H9 (cell line): ENCODE data around the gene KCNIP4. TPM values are rescaled to one million over a fixed set of nuclear protein-coding genes. Genes with fewer than 3 reads are reported as not detected.

Experiments used
- DNase-seq: peaks from one replicate; pipeline ENCODE4 v3.0.0-alpha.2; 2017
- H2AFZ ChIP-seq: one replicate; pipeline ENCODE4 v1.6.1; 2013; ENCODE audit warnings: mild to moderate bottlenecking, low read length, control low read depth, moderate library complexity
- H2AK5ac ChIP-seq: 2 replicates; pipeline ENCODE4 v1.6.1; 2013; ENCODE audit warnings: low read length, control low read depth, mixed read lengths; ENCODE audit not compliant: insufficient read length
- H2BK120ac ChIP-seq: one replicate; pipeline ENCODE4 v1.6.1; 2013; ENCODE audit warnings: low read depth, mild to moderate bottlenecking, low read length, control low read depth, inconsistent platforms; ENCODE audit not compliant: poor library complexity, severe bottlenecking
- H2BK12ac ChIP-seq: 2 replicates; pipeline ENCODE4 v1.6.1; 2013; ENCODE audit warnings: low read length, control low read depth, mixed read lengths, low read depth; ENCODE audit not compliant: insufficient read length
- H2BK15ac ChIP-seq: 2 replicates; pipeline ENCODE4 v1.6.1; 2013; ENCODE audit warnings: low read depth, low read length, control low read depth
- H2BK20ac ChIP-seq: one replicate; pipeline ENCODE4 v1.6.1; 2013; ENCODE audit warnings: low read depth, mild to moderate bottlenecking, low read length, control low read depth, inconsistent platforms; ENCODE audit not compliant: poor library complexity, severe bottlenecking
- H2BK5ac ChIP-seq: 2 replicates; pipeline ENCODE4 v1.6.1; 2013; ENCODE audit warnings: low read length, control low read depth, mixed read lengths; ENCODE audit not compliant: insufficient read length
- H3K14ac ChIP-seq: 2 replicates; pipeline ENCODE4 v1.6.1; 2013; ENCODE audit warnings: low read length, control low read depth; ENCODE audit not compliant: insufficient read depth
- H3K18ac ChIP-seq: 2 replicates; pipeline ENCODE4 v1.6.1; 2013; ENCODE audit warnings: low read depth, mild to moderate bottlenecking, mixed read lengths, low read length, control low read depth; ENCODE audit not compliant: insufficient read length
- H3K23ac ChIP-seq: 2 replicates; pipeline ENCODE4 v1.6.1; 2013; ENCODE audit warnings: low read length, control low read depth, mixed read lengths, low read depth; ENCODE audit not compliant: insufficient read length
- H3K23me2 ChIP-seq: 2 replicates; pipeline ENCODE4 v1.6.1; 2013; ENCODE audit warnings: low read depth, mild to moderate bottlenecking, mixed read lengths, low read length, control low read depth; ENCODE audit not compliant: insufficient read length, poor library complexity, severe bottlenecking
- H3K27ac ChIP-seq: 2 replicates; pipeline ENCODE4 v1.5.1; 2013; ENCODE audit warnings: low read length, control low read depth, mixed read lengths, low read depth; ENCODE audit not compliant: insufficient read length
- H3K27me3 ChIP-seq: 2 replicates; pipeline ENCODE4 v1.6.1; 2013; ENCODE audit warnings: low read length, control low read depth, inconsistent platforms; ENCODE audit not compliant: insufficient read depth
- H3K4ac ChIP-seq: 2 replicates; pipeline ENCODE4 v1.6.1; 2013; ENCODE audit warnings: low read depth, mild to moderate bottlenecking, control low read depth, inconsistent platforms, low read length, moderate library complexity
- H3K4me1 ChIP-seq: 2 replicates; pipeline ENCODE4 v1.6.1; 2013; ENCODE audit warnings: low read length, control low read depth, inconsistent platforms; ENCODE audit not compliant: insufficient read depth
- H3K4me2 ChIP-seq: 2 replicates; pipeline ENCODE4 v1.6.1; 2013; ENCODE audit warnings: low read length, control low read depth, mixed read lengths; ENCODE audit not compliant: insufficient read length, insufficient read depth
- H3K56ac ChIP-seq: 2 replicates; pipeline ENCODE4 v1.6.1; 2013; ENCODE audit warnings: low read depth, mild to moderate bottlenecking, mixed read lengths, low read length, control low read depth; ENCODE audit not compliant: insufficient read length
- H3K79me1 ChIP-seq: 2 replicates; pipeline ENCODE4 v1.6.1; 2013; ENCODE audit warnings: low read depth, mild to moderate bottlenecking, moderate library complexity, low read length, control low read depth, inconsistent platforms; ENCODE audit not compliant: insufficient read depth, poor library complexity, severe bottlenecking
- H3K79me2 ChIP-seq: 2 replicates; pipeline ENCODE4 v1.6.1; 2013; ENCODE audit warnings: low read length, control low read depth, inconsistent platforms; ENCODE audit not compliant: insufficient read depth
- H3K9ac ChIP-seq: 2 replicates; pipeline ENCODE4 v1.6.1; 2013; ENCODE audit warnings: low read length, control low read depth, mixed read lengths; ENCODE audit not compliant: insufficient read length; ENCODE audit errors: extremely low read depth
- H3K9me3 ChIP-seq: one replicate; pipeline ENCODE4 v1.6.1; 2013; ENCODE audit warnings: low read depth, low read length, inconsistent platforms; ENCODE audit not compliant: control insufficient read depth
- H3T11ph ChIP-seq: one replicate; pipeline ENCODE4 v1.6.1; 2013; ENCODE audit warnings: mild to moderate bottlenecking, low read length, control low read depth, inconsistent platforms
- H4K20me1 ChIP-seq: one replicate; pipeline ENCODE4 v1.6.1; 2013; ENCODE audit not compliant: control insufficient read depth, insufficient read length, insufficient read depth
- H4K5ac ChIP-seq: 2 replicates; pipeline ENCODE4 v1.6.1; 2013; ENCODE audit warnings: low read depth, mild to moderate bottlenecking, mixed read lengths, low read length, control low read depth; ENCODE audit not compliant: insufficient read length
- H4K8ac ChIP-seq: replicated peaks from 2 replicates; pipeline ENCODE4 v1.6.1; 2013; ENCODE audit warnings: low read length, control low read depth, mixed read lengths, low read depth; ENCODE audit not compliant: insufficient read length
- H4K91ac ChIP-seq: 2 replicates; pipeline ENCODE4 v1.6.1; 2013; ENCODE audit warnings: low read depth, mild to moderate bottlenecking, moderate library complexity, mixed read lengths, low read length, control low read depth; ENCODE audit not compliant: insufficient read length
- H3K27ac Mint-ChIP-seq, 3 experiments: 2 replicates in 2 of 3; 3 replicates in 1 of 3; pipeline ENCODE4 v1.8.0; 2020 to 2021; ENCODE audit warnings: mixed read lengths in 3 of 3, mild to moderate bottlenecking in 1 of 3, moderate library complexity in 1 of 3
- H3K27me3 Mint-ChIP-seq: 2 replicates; pipeline ENCODE4 v1.8.0; 2021; ENCODE audit warnings: low read depth, mild to moderate bottlenecking, moderate library complexity, mixed read lengths
- H3K36me3 Mint-ChIP-seq, 3 experiments: 2 replicates in 2 of 3; 3 replicates in 1 of 3; pipeline ENCODE4 v1.8.0; 2020 to 2021; ENCODE audit warnings: low read depth in 3 of 3, mixed read lengths in 3 of 3; ENCODE audit not compliant: insufficient read depth in 1 of 3
- H3K4me1 Mint-ChIP-seq, 2 experiments: 2 replicates each; pipeline ENCODE4 v1.8.0; 2020; ENCODE audit warnings: mixed read lengths in 2 of 2
- H3K4me3 Mint-ChIP-seq, 2 experiments: 2 replicates in 1 of 2; 3 replicates in 1 of 2; pipeline ENCODE4 v1.8.0; 2020 to 2021; ENCODE audit warnings: mild to moderate bottlenecking in 2 of 2, mixed read lengths in 2 of 2, moderate library complexity in 1 of 2
- H3K9me3 Mint-ChIP-seq, 2 experiments: 2 replicates in 1 of 2; 3 replicates in 1 of 2; pipeline ENCODE4 v1.8.0; 2020; ENCODE audit warnings: mild to moderate bottlenecking in 2 of 2, mixed read lengths in 2 of 2, moderate library complexity in 1 of 2
- CTCF ChIP-seq: fragments of 200-600 bp; sonication (generic); conservative IDR thresholded peaks from 3 replicates; pipeline ENCODE4 v1.8.0; 2021; ENCODE audit warnings: antibody characterized with exemption, mild to moderate bottlenecking
- WGBS: extraction: QIAGEN DNeasy Blood & Tissue Kit; methylation state at CpG from one replicate; pipeline ENCODE4 v1.1.7; 2013; ENCODE audit warnings: missing lambda C conversion rate, low lambda C conversion rate, mixed read lengths; ENCODE audit not compliant: insufficient read length; ENCODE audit errors: extremely low coverage; 5-methylcytosine and 5-hydroxymethylcytosine counted together
- total RNA-seq: library from RNA; stranded (reverse); gene quantifications from 2 replicates; pipeline ENCODE4 v1.2.1, GENCODE V29; 2021

The KCNIP4 gene
- total RNA-seq, 1 experiment from 2014 or later = not detected

- no peak overlapping the region for H3K23ac ChIP-seq
- Mint-ChIP-seq H3K9me3 (no peaks in the 10 kb centered on the region; a peak in 1 of 5 replicates), H3K4me1 (no peaks in the 10 kb centered on the region), H3K36me3 (no peaks in the 10 kb centered on the region; a peak in 1 of 7 replicates), H3K4me3 (no peak overlapping the region), H3K27ac (no peak overlapping the region), H3K27me3 (no peaks in the 10 kb centered on the region)
- H3K14ac ChIP-seq = no peak overlapping the region
- no peak overlapping the region for H3K4me2 ChIP-seq
- H3T11ph ChIP-seq = no peak overlapping the region
- H2AK5ac ChIP-seq = no peak overlapping the region
- H4K91ac ChIP-seq = no peak overlapping the region
- no peak overlapping the region for H3K27ac ChIP-seq
- H4K5ac ChIP-seq = no peak overlapping the region
- no peak for TF ChIP-seq CTCF
- H3K9me3 ChIP-seq = no peaks in the 10 kb centered on the region
- WGBS = no CpG with 5 or more reads among the region's 4 CpGs
- H2BK5ac ChIP-seq = no peak overlapping the region
- H3K4me1 ChIP-seq = no peaks in the 10 kb centered on the region
- H3K79me2 ChIP-seq = no peaks in the 10 kb centered on the region
- no peak overlapping the region for H3K4ac ChIP-seq
- no peaks in the 10 kb centered on the region for H3K23me2 ChIP-seq
- no peaks in the 10 kb centered on the region for H3K27me3 ChIP-seq
- no peak overlapping the region for H3K18ac ChIP-seq
- no peak overlapping the region for H3K56ac ChIP-seq
- no peak overlapping the region for H2AFZ ChIP-seq
- H2BK20ac ChIP-seq = no peak overlapping the region
- H2BK12ac ChIP-seq = no peak overlapping the region
- no peaks in the 10 kb centered on the region for H3K79me1 ChIP-seq
- no peak overlapping the region for H3K9ac ChIP-seq
- H2BK15ac ChIP-seq = no peak overlapping the region
- DNase-seq = no peak
- H4K8ac ChIP-seq = no peak overlapping the region
- no peak overlapping the region for H2BK120ac ChIP-seq
- no peaks in the 10 kb centered on the region for H4K20me1 ChIP-seq
Measured at GRCh38 chr4:21387683-21388082, 560.9 kb downstream of the KCNIP4 start.
